GM13976 (cell line): ENCODE measurements around the gene SGTB.
"Not testable (repeated sequence)": the region's sequence is repeated elsewhere in the genome, so short reads cannot be mapped to it uniquely, and the experiment has no call there.

ENCODE experiments used
- DNase-seq: peaks from one replicate; pipeline ENCODE4 v3.0.0; 2012; ENCODE audit warnings: low spot score
- in situ Hi-C: fragments of 300-500 bp; cut with MboI; formaldehyde crosslinking; loops from one replicate; pipeline ENCODE4 v1.12.0; 2022; ENCODE audit warnings: low sequenced_read_pairs, mixed read lengths, inconsistent platforms; ENCODE audit not compliant: unreplicated experiment
- TF ChIP-seq, protein P1 (sequence below): IDR thresholded peaks from 2 replicates; pipeline ENCODE4 v1.5.1; 2012; ENCODE audit warnings: borderline replicate concordance, mild to moderate bottlenecking; ENCODE audit not compliant: insufficient read depth; ENCODE audit errors: extremely low read depth, missing control alignments, control extremely low read depth

The SGTB gene

DNA sequence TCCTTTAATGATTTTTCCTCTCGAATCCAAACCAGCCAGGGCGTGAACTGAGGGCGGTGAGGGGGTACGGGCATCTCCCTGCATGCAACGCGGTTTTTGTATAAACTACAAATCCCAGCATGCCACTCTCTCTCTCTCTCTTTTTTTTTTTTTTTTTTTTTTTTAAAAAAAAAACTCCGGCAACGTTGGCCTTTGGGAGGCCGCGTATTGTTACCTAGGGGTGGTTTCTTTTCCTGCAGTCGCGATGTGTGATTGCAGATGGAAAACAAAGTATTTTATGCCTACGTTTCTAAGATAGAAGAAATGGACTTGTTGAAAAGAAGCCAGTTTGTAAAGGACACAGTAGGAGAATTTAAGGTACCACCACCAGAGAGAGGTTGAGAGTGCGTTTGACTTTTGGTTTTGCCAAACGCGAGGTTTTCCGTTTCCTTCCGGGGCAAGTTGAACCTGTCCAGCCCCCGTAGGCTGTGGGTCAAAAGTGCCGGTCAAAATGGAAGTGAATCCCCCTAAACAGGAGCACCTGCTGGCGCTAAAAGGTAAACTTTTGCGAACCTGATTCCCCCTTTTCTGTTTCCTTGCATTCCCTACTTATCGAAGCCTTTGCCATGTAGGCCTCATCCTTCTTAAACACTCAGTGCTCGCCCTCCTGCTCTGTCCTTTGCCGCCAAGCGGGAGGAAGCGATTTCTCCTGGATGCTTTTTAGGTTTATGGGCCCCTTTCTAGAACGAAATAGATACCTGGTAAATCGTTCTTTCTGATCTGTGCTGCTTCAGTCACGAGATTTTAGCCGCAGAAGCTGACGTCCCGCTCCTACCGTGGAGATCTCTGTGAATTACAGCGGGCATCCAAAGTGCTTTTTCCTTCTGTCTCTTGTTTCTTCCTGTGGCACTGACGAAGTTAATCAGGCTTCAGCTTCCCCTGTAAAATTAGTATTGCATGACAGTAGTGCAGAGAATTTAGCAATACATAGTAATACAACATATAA lies 97.0 kb downstream of the SGTB start, which contains the start of the genes SHLD3 and TRAPPC13:
Gene SHLD3, plus strand, starts transcription at position 457 of the 985 bp plus-strand sequence. CDS start 4,561 bp downstream, outside the sequence.
Gene TRAPPC13, plus strand, starts transcription at position 457 of the 985 bp plus-strand sequence. Its CDS starts 34 bp downstream, at position 491.
- in situ Hi-C loops: no loop called here
- peak; percentile 76 for DNase-seq
- TF ChIP-seq, protein P1, sequence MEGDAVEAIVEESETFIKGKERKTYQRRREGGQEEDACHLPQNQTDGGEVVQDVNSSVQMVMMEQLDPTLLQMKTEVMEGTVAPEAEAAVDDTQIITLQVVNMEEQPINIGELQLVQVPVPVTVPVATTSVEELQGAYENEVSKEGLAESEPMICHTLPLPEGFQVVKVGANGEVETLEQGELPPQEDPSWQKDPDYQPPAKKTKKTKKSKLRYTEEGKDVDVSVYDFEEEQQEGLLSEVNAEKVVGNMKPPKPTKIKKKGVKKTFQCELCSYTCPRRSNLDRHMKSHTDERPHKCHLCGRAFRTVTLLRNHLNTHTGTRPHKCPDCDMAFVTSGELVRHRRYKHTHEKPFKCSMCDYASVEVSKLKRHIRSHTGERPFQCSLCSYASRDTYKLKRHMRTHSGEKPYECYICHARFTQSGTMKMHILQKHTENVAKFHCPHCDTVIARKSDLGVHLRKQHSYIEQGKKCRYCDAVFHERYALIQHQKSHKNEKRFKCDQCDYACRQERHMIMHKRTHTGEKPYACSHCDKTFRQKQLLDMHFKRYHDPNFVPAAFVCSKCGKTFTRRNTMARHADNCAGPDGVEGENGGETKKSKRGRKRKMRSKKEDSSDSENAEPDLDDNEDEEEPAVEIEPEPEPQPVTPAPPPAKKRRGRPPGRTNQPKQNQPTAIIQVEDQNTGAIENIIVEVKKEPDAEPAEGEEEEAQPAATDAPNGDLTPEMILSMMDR: no peak

DNA sequence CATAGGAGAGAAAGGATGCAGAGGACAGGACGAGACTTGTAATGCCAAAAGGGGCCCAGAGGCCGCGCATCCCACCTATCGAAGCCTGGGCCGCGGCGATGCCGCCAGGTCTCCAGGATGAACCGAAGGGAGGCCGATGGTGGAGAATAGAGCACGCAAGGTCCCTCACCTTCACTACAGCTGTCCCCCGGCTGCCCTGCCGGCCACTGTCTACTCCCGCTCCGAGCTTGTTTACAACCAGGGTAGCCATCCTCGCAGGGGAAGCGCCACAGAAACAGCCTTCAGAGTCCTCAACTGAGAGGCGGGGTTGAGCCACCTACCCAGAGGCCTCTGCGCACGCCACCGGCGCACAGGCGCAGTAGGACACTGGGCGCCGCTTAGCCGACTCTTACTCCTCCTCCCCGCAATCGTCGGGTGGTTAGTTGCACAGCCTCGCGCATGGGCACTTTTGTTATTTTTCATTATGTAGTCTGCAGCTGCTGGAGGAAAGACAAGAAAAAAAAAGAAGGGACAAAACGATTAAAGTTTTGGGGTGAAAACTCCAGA lies 97.8 kb downstream of the SGTB start, which contains the start of gene TRIM23:
Gene TRIM23, minus strand, starts transcription at position 309 of the 546 bp plus-strand sequence. Its CDS starts 59 bp downstream, at position 250.
- in situ Hi-C loops: no loop called here
- peak; percentile 87 for DNase-seq
- TF ChIP-seq, protein P1: no peak

DNA sequence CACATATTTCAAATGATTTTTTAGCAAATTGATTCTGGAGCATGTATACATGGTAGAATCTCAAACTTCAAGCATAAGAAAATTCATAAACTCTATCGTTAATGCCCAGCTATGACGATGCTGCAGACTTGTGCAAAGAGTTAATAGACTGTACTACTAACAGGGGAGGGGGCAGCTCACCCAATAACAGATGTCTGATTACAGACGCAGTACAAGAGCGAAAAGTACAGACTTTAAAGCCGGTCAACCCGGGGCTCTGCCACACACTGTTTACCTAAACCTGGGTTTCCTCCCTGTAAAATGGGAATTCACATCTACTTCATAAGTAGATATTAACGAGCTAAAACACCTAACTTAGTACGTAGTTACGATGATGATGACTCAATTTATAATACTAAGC lies 98.4 kb downstream of the SGTB start:
- in situ Hi-C loops: no loop called here
- TF ChIP-seq, protein P1: no peak
- no peak for DNase-seq

DNA sequence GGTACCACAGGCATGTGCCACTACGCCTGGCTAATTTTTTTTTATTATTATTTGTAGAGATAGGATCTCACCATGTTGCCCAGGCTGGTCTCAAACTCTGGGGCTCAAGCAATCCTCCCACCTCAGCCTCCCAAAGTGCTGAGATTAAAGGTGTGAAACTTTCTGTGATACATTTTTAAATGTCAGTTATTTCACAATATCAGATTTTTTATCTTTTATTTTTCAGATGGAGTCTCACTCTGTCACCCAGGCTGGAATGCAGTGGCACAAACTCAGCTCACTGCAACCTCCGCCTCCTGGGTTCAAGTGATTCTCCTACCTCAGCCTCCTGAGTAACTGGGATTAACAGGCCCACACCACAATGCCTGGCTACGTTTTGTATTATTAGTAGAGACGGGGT lies 99.9 kb downstream of the SGTB start:
- DNase-seq, in situ Hi-C loops: not testable (repeated sequence)

DNA sequence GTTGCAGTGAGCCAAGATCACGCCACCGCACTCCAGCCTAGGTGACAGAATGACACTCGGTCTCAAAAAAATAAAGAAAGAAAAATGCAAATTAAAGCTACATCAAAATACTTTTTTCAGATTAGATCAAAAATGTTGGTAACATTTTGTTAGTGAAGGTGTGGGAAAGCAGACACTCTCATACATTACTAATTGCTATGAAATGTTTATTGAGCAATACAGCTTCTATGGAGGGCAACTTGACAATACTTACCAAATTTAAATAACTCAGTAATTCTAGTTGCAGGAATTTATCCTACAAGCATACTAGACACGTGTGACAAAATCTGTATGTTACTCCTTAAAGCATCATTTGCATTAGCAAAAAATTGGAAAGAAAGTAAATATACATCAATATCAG lies 101.9 kb downstream of the SGTB start:
- in situ Hi-C loops: no loop called here
- TF ChIP-seq, protein P1: no peak
- DNase-seq: no peak
